HepG2 (cell line): ENCODE results near the gene STUB1. TPM values are rescaled to one million over a fixed set of nuclear protein-coding genes. Genes with fewer than 3 reads are reported as not detected.

ENCODE experiments used
- BATF2 ChIP-seq: sonication (generic); formaldehyde crosslinking; IDR thresholded peaks from 2 replicates; pipeline ENCODE4 v1.8.0; 2022; ENCODE audit warnings: mild to moderate bottlenecking, missing genetic modification reagents, moderate library complexity
- CC2D1A ChIP-seq: sonication (generic); formaldehyde crosslinking; IDR thresholded peaks from 2 replicates; pipeline ENCODE4 v1.8.1; 2023; ENCODE audit warnings: mild to moderate bottlenecking, missing genetic modification reagents
- CEBPZ ChIP-seq: IDR thresholded peaks from 2 replicates; pipeline ENCODE4 v1.6.1; 2012; ENCODE audit warnings: low read length, improper control_type of control experiment
- DDIT3 ChIP-seq: sonication (generic); formaldehyde crosslinking; IDR thresholded peaks from 2 replicates; pipeline ENCODE4 v1.4.0; 2020; ENCODE audit warnings: mild to moderate bottlenecking, missing genetic modification reagents
- DPF2 ChIP-seq: sonication (generic); formaldehyde crosslinking; IDR thresholded peaks from 2 replicates; pipeline ENCODE4 v1.4.0; 2020; ENCODE audit warnings: mild to moderate bottlenecking, low read depth, missing genetic modification reagents, borderline replicate concordance
- EEA1 ChIP-seq: sonication (generic); formaldehyde crosslinking; IDR thresholded peaks from 2 replicates; pipeline ENCODE4 v1.5.1; 2020; ENCODE audit warnings: mild to moderate bottlenecking, missing genetic modification reagents, borderline replicate concordance
- FOSL1 ChIP-seq: sonication (generic); formaldehyde crosslinking; IDR thresholded peaks from 2 replicates; pipeline ENCODE4 v1.9.0; 2021; ENCODE audit warnings: missing genetic modification reagents, borderline replicate concordance
- GPN1 ChIP-seq: sonication (generic); formaldehyde crosslinking; IDR thresholded peaks from 2 replicates; pipeline ENCODE4 v1.5.1; 2020; ENCODE audit warnings: missing genetic modification reagents, borderline replicate concordance
- HNRNPUL1 ChIP-seq: fragments of 200-400 bp; formaldehyde crosslinking; IDR thresholded peaks from 2 replicates; pipeline ENCODE4 v1.6.1; 2017; ENCODE audit warnings: low read depth, mild to moderate bottlenecking, low read length, moderate library complexity
- LRRFIP1 ChIP-seq: sonication (generic); formaldehyde crosslinking; conservative IDR thresholded peaks from 2 replicates; pipeline ENCODE4 v1.4.0; 2020; ENCODE audit warnings: missing genetic modification reagents
- MEIS1 ChIP-seq: sonication (generic); formaldehyde crosslinking; IDR thresholded peaks from 2 replicates; pipeline ENCODE4 v1.9.0; 2021; ENCODE audit warnings: mild to moderate bottlenecking, missing genetic modification reagents, moderate library complexity, borderline replicate concordance
- RFXAP ChIP-seq: sonication (generic); formaldehyde crosslinking; IDR thresholded peaks from 2 replicates; pipeline ENCODE4 v1.4.0; 2020; ENCODE audit warnings: missing genetic modification reagents, borderline replicate concordance
- SP1 ChIP-seq, 2 experiments: fragments of 450-650 bp in 1 of 2; sonication (generic) in 1 of 2; formaldehyde crosslinking in 1 of 2; IDR thresholded peaks; 2 replicates each; pipeline versions ENCODE4 v1.4.0 to v1.6.1; 2016 to 2020; ENCODE audit warnings: missing genetic modification reagents in 1 of 2
- ZKSCAN5 ChIP-seq: sonication (generic); formaldehyde crosslinking; IDR thresholded peaks from 2 replicates; pipeline ENCODE4 v1.5.1; 2020; ENCODE audit warnings: mild to moderate bottlenecking, missing genetic modification reagents
- ZMAT5 ChIP-seq: sonication (generic); formaldehyde crosslinking; IDR thresholded peaks from 2 replicates; pipeline ENCODE4 v1.5.0; 2020; ENCODE audit warnings: mild to moderate bottlenecking, low read depth, missing genetic modification reagents, borderline replicate concordance
- ZNF598 ChIP-seq: sonication (generic); formaldehyde crosslinking; IDR thresholded peaks from 2 replicates; pipeline ENCODE4 v1.5.1; 2020; ENCODE audit warnings: mild to moderate bottlenecking, missing genetic modification reagents, borderline replicate concordance
- polyA plus RNA-seq, 8 experiments: library from polyadenylated mRNA; depleted of rRNA in 3 of 8; stranded (reverse) in 7 of 8; unstranded in 1 of 8; fragments of >200 nt; fragmentation: Illumina TruSeq in 4 of 8; extraction: Trizol in 4 of 8; gene quantifications; 2 replicates each; pipeline versions ENCODE4 v1.2.1 to v1.2.3, GENCODE V29; 2011 to 2016; ENCODE audit warnings: low read depth in 4 of 8, missing spikeins in 1 of 8, mixed read lengths in 1 of 8; ENCODE audit not compliant: insufficient read depth in 1 of 8
- total RNA-seq, 5 experiments: library from RNA; depleted of rRNA; stranded (reverse); fragments of >200 nt; fragmentation: Illumina TruSeq; extraction: Trizol; gene quantifications; 2 replicates each; pipeline ENCODE4 v1.2.3, GENCODE V29; 2016; ENCODE audit warnings: low read depth in 1 of 5

Gene STUB1
- total and polyA plus RNA-seq, 2 of the 13 experiments (the other 11 are each of a cell fraction or from before 2014, with no cell fraction given): 52.9 to 78.2 TPM

GRCh38 chr16:630815-631405, 49.3 kb upstream of the STUB1 start, which contains the start of gene WFIKKN1 (continued):
- TF ChIP-seq CEBPZ (no peak), ZKSCAN5 (no peak), HNRNPUL1 (no peak), MEIS1 (CRISPR knock-in tag) (no peak), DPF2 (CRISPR knock-in tag) (no peak), DDIT3 (CRISPR knock-in tag) (no peak), EEA1 (CRISPR knock-in tag) (no peak), SP1 (IDR thresholded peaks at IDR 0.05) (no peak), SP1 (CRISPR knock-in tag; IDR thresholded peaks at IDR 0.05) (no peak), BATF2 (CRISPR knock-in tag) (no peak), CC2D1A (CRISPR knock-in tag) (no peak), GPN1 (CRISPR knock-in tag) (no peak), LRRFIP1 (CRISPR knock-in tag) (no peak), ZNF598 (CRISPR knock-in tag) (no peak), FOSL1 (CRISPR knock-in tag) (no peak), RFXAP (CRISPR knock-in tag) (no peak), ZMAT5 (CRISPR knock-in tag) (no peak)
